ENCODE results near the gene KATNB1.

DNA sequence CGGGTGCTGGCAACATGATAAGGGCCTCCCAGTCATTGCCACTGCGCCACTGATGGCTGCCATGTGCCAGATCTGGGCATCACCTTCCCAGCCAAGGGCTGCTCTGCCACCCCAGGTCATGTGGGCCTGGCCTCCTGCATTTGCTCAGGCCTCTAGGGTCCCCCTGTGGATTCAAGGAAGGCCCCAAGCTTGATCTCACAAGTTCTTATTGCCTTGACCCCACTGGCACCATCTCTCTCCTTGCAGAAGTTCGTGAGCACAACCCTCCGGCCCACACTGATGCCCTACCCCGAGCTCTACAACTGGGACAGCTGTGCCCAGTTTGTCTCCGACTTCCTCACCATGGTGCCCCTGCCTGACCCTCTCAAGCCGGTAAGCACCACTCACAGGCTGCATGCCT, 35.7 kb upstream of the KATNB1 start:
- TF ChIP-seq, protein P1, sequence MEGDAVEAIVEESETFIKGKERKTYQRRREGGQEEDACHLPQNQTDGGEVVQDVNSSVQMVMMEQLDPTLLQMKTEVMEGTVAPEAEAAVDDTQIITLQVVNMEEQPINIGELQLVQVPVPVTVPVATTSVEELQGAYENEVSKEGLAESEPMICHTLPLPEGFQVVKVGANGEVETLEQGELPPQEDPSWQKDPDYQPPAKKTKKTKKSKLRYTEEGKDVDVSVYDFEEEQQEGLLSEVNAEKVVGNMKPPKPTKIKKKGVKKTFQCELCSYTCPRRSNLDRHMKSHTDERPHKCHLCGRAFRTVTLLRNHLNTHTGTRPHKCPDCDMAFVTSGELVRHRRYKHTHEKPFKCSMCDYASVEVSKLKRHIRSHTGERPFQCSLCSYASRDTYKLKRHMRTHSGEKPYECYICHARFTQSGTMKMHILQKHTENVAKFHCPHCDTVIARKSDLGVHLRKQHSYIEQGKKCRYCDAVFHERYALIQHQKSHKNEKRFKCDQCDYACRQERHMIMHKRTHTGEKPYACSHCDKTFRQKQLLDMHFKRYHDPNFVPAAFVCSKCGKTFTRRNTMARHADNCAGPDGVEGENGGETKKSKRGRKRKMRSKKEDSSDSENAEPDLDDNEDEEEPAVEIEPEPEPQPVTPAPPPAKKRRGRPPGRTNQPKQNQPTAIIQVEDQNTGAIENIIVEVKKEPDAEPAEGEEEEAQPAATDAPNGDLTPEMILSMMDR (conservative IDR thresholded peaks at IDR 0.05; ENCODE audit: low read length) = no peak
- TF ChIP-seq EZH2phosphoT487 (IDR thresholded peaks at IDR 0.05; ENCODE audit: borderline replicate concordance, low read depth, low read length) = no peak

All from OCI-LY7 (cell line).